ENCODE results near the gene CENPP. TPM values are rescaled to one million over a fixed set of nuclear protein-coding genes. Genes with fewer than 3 reads are reported as not detected.

The CENPP gene
- total RNA-seq, 4 donors from 2014 or later, result 1.5 to 11.6 (median 5.5) TPM

GRCh38 chr9:92647671-92648473 is 322.1 kb downstream of the CENPP start:
- peaks cover 40 to 44% of the 10 kb centered on the region in 2 donors for H3K36me3 ChIP-seq
- no peak overlapping the region for H3K27ac ChIP-seq
- 82 to 90% methylated on average over 11 of the region's 11 CpGs for WGBS, 2 donors

GRCh38 chr9:92648474-92648971 is 322.8 kb downstream of the CENPP start:
- TF ChIP-seq POLR2A (IDR thresholded peaks at IDR 0.05) (no peak), CTCF (IDR thresholded peaks at IDR 0.05) (no peak)
- Histone ChIP-seq H3K4me1 (no peaks in the 10 kb centered on the region), H3K9me3 (no peaks in the 10 kb centered on the region), H3K27ac (no peak overlapping the region), H3K27me3 (no peaks in the 10 kb centered on the region), H3K36me3 (peaks cover 34 to 43% of the 10 kb centered on the region in 2 donors), H3K4me3 (replicated peaks in 1 of 3) (no peak overlapping the region)
- intact Hi-C loops (cut with DNase I), result no loop called here
- 78 to 83% methylated on average over 5 of the region's 6 CpGs for WGBS, 2 donors
- no peak for DNase-seq

More at GRCh38 chr9:92647671-92648473, 322.1 kb downstream of the CENPP start:
- H3K4me3 ChIP-seq (replicated peaks in 1 of 3), result no peak overlapping the region
- no peaks in the 10 kb centered on the region for H3K27me3 ChIP-seq
- H3K4me1 ChIP-seq, result no peaks in the 10 kb centered on the region
- no peak for TF ChIP-seq POLR2A (IDR thresholded peaks at IDR 0.05)
- TF ChIP-seq CTCF (IDR thresholded peaks at IDR 0.05), result no peak
- intact Hi-C loops (cut with DNase I), result no loop called here
- no peak for DNase-seq
- no peaks in the 10 kb centered on the region for H3K9me3 ChIP-seq

- Histone ChIP-seq H3K27me3 (no peaks in the 10 kb centered on the region), H3K36me3 (peaks cover 29 to 39% of the 10 kb centered on the region in 2 donors), H3K27ac (no peak overlapping the region), H3K4me1 (no peaks in the 10 kb centered on the region), H3K9me3 (no peaks in the 10 kb centered on the region), H3K4me3 (replicated peaks in 1 of 3) (no peak overlapping the region)
- whole genome bisulfite sequencing, 2 donors, result 100% methylated on average over 2 of the region's 5 CpGs
- no peak for DNase-seq
- TF ChIP-seq CTCF (IDR thresholded peaks at IDR 0.05), result no peak
- intact Hi-C loops (cut with DNase I), result no loop called here
Measured at GRCh38 chr9:92649007-92649406, 323.3 kb downstream of the CENPP start.

DNA sequence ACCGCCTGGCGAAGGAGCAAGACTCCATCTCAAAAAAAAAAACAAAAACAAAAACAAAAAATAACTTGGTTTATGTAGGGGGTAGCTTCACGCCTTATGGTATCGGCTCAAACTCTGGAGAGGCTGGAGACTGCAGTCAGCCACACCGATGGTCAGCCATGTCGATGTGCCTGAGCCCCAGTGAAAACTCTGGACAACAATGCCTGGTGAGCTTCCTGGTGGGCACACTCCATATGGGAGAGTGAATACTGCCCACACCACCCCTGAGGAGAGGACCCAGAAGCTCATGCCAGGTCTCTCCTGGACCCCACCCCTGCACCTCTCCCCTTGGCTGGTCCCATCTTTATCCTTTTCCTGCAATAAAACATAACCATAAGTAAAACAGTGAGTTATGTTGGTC is 324.5 kb downstream of the CENPP start:
- no peak for TF ChIP-seq CTCF (IDR thresholded peaks at IDR 0.05)
- no peak for TF ChIP-seq POLR2A (IDR thresholded peaks at IDR 0.05)
- intact Hi-C loops (cut with DNase I), result no loop called here
- Histone ChIP-seq H3K4me1 (no peaks in the 10 kb centered on the region), H3K36me3 (peaks cover 22 to 27% of the 10 kb centered on the region in 2 donors), H3K27ac (no peak overlapping the region), H3K9me3 (no peaks in the 10 kb centered on the region), H3K4me3 (replicated peaks in 1 of 3) (no peak overlapping the region), H3K27me3 (no peaks in the 10 kb centered on the region)
- DNase-seq, result no peak
- WGBS, 2 donors, result 97 to 98% methylated on average over 6 of the region's 6 CpGs

Measured in thyroid gland (tissue), 4 donors.